Caco-2 (cell line): ENCODE results near the gene AUH. TPM values are rescaled to one million over a fixed set of nuclear protein-coding genes. Genes with fewer than 3 reads are reported as not detected.

Experiments
- BruUV-seq: library from RNA; stranded (reverse); fragments of 400-500 nt; replicated peaks from 2 replicates; lab custom pipeline; 2021; lab: Mats Ljungman, UMichigan
- CTCF ChIA-PET: fragments of 300-600 bp; sonication (Branson Sonifier 250); formaldehyde crosslinking; loops from one replicate; lab custom pipeline; 2022; ENCODE audit warnings: antibody characterized with exemption; lab: Charles Lee
- POLR2A ChIA-PET: fragments of 300-600 bp; sonication (Branson Sonifier 250); formaldehyde crosslinking; loops from one replicate; lab custom pipeline; 2022; ENCODE audit warnings: antibody characterized with exemption; lab: Charles Lee
- DNase-seq, 2 experiments: peaks; one replicate each; pipeline versions ENCODE4 v3.0.0 to v3.0.0-alpha.2; 2020 to 2022
- H3K27me3 ChIP-seq: replicated peaks from 2 replicates; pipeline ENCODE4 v1.6.0; 2011; ENCODE audit warnings: low read length; ENCODE audit not compliant: control insufficient read depth, insufficient read depth
- H3K36me3 ChIP-seq: 2 replicates; pipeline ENCODE4 v1.5.1; 2011; ENCODE audit warnings: low read length; ENCODE audit not compliant: control insufficient read depth, insufficient read depth
- H3K4me1 ChIP-seq: fragments of 250-450 bp; sonication (Bioruptor Pico); 2 replicates; pipeline ENCODE4 v1.5.1; 2020; ENCODE audit warnings: mild to moderate bottlenecking
- H3K4me3 ChIP-seq: 2 replicates; pipeline ENCODE4 v1.5.1; 2011; ENCODE audit warnings: low read depth, mild to moderate bottlenecking, control low read depth, low read length
- H3K9me3 ChIP-seq: fragments of 250-450 bp; sonication (Bioruptor Pico); 2 replicates; pipeline ENCODE4 v1.5.1; 2020; ENCODE audit warnings: mild to moderate bottlenecking, moderate library complexity
- H3K27ac Mint-ChIP-seq: one replicate; pipeline ENCODE4 v1.8.0; 2022; ENCODE audit warnings: mixed read lengths; ENCODE audit not compliant: unreplicated experiment
- H3K27me3 Mint-ChIP-seq: one replicate; pipeline ENCODE4 v1.8.0; 2022; ENCODE audit warnings: mixed read lengths; ENCODE audit not compliant: insufficient read depth, unreplicated experiment
- H3K36me3 Mint-ChIP-seq: one replicate; pipeline ENCODE4 v1.8.0; 2022; ENCODE audit warnings: mild to moderate bottlenecking, mixed read lengths; ENCODE audit not compliant: insufficient read depth, unreplicated experiment
- H3K4me1 Mint-ChIP-seq: one replicate; pipeline ENCODE4 v1.8.0; 2022; ENCODE audit warnings: low read depth, mixed read lengths; ENCODE audit not compliant: unreplicated experiment
- H3K4me3 Mint-ChIP-seq: one replicate; pipeline ENCODE4 v1.8.0; 2022; ENCODE audit warnings: mild to moderate bottlenecking, moderate library complexity, mixed read lengths; ENCODE audit not compliant: unreplicated experiment
- H3K9me3 Mint-ChIP-seq: one replicate; pipeline ENCODE4 v1.8.0; 2022; ENCODE audit warnings: mixed read lengths; ENCODE audit not compliant: unreplicated experiment
- CTCF ChIP-seq, 2 experiments: fragments of 200-600 bp in 1 of 2; IDR thresholded peaks; 1 replicate in 1 of 2; 2 replicates in 1 of 2; pipeline versions ENCODE4 v1.5.1 to v1.8.0; 2011 to 2022; ENCODE audit warnings: antibody characterized with exemption in 1 of 2, control low read depth in 1 of 2, inconsistent platforms in 1 of 2, low read depth in 1 of 2, low read length in 1 of 2, mild to moderate bottlenecking in 1 of 2, moderate library complexity in 1 of 2; ENCODE audit not compliant: insufficient read depth in 1 of 2, severe bottlenecking in 1 of 2, unreplicated experiment in 1 of 2
- intact Hi-C: fragments of 100-400 bp; cut with micrococcal nuclease; formaldehyde crosslinking; loops from one replicate; pipeline ENCODE4 v1.10.0; 2022; ENCODE audit not compliant: unreplicated experiment
- total RNA-seq: library from RNA; stranded (reverse); gene quantifications from 2 replicates; pipeline ENCODE4 v1.2.3, GENCODE V29; 2022

The AUH gene
- total RNA-seq, 1 experiment from 2014 or later: 10.3 TPM

GRCh38 chr9:91347377-91347776 is 14.3 kb downstream of the AUH start:
- Histone ChIP-seq H3K4me1 (no peaks in the 10 kb centered on the region), H3K27me3 (no peaks in the 10 kb centered on the region), H3K9me3 (no peaks in the 10 kb centered on the region), H3K36me3 (no peaks in the 10 kb centered on the region), H3K4me3 (no peak overlapping the region)
- no peak overlapping the region for H3K27ac Mint-ChIP-seq
- ChIA-PET CTCF (no interaction called here), POLR2A (no interaction called here)
- BruUV-seq: no TSS peak
- no peaks in the 10 kb centered on the region for H3K27me3 Mint-ChIP-seq
- no peaks in the 10 kb centered on the region for H3K4me1 Mint-ChIP-seq
- H3K9me3 Mint-ChIP-seq: no peaks in the 10 kb centered on the region
- no peak for DNase-seq
- TF ChIP-seq CTCF (IDR thresholded peaks at IDR 0.05; ENCODE audit: insufficient read depth in 1 of 2, low read depth in 1 of 2, low read length in 1 of 2, severe bottlenecking in 1 of 2, unreplicated experiment in 1 of 2): no peak
- intact Hi-C loops: no loop called here
- H3K4me3 Mint-ChIP-seq: no peak overlapping the region
- H3K36me3 Mint-ChIP-seq: no peaks in the 10 kb centered on the region

- ChIA-PET POLR2A (no interaction called here), CTCF (no interaction called here)
- Mint-ChIP-seq H3K36me3 (no peaks in the 10 kb centered on the region), H3K27me3 (no peaks in the 10 kb centered on the region), H3K4me1 (no peaks in the 10 kb centered on the region), H3K4me3 (no peak overlapping the region), H3K27ac (no peak overlapping the region), H3K9me3 (no peaks in the 10 kb centered on the region)
- no TSS peak for BruUV-seq
- no peaks in the 10 kb centered on the region for H3K4me1 ChIP-seq
- no peaks in the 10 kb centered on the region for H3K9me3 ChIP-seq
- H3K27me3 ChIP-seq: no peaks in the 10 kb centered on the region
- no peak for DNase-seq
- no peaks in the 10 kb centered on the region for H3K36me3 ChIP-seq
- intact Hi-C loops: no loop called here
- H3K4me3 ChIP-seq: no peak overlapping the region
- no peak for TF ChIP-seq CTCF (IDR thresholded peaks at IDR 0.05; ENCODE audit: insufficient read depth in 1 of 2, low read depth in 1 of 2, low read length in 1 of 2, severe bottlenecking in 1 of 2, unreplicated experiment in 1 of 2)
Observed at GRCh38 chr9:91346644-91347043, 15.1 kb downstream of the AUH start.

GRCh38 chr9:91345978-91346377 is 15.7 kb downstream of the AUH start:
- no peaks in the 10 kb centered on the region for H3K36me3 Mint-ChIP-seq
- Histone ChIP-seq H3K36me3 (no peaks in the 10 kb centered on the region), H3K27me3 (no peaks in the 10 kb centered on the region), H3K4me3 (no peak overlapping the region), H3K9me3 (no peaks in the 10 kb centered on the region), H3K4me1 (no peaks in the 10 kb centered on the region)
- no peak overlapping the region for H3K4me3 Mint-ChIP-seq
- BruUV-seq: no TSS peak
- H3K9me3 Mint-ChIP-seq: no peaks in the 10 kb centered on the region
- DNase-seq: no peak
- H3K4me1 Mint-ChIP-seq: no peaks in the 10 kb centered on the region
- no peak for TF ChIP-seq CTCF (IDR thresholded peaks at IDR 0.05; ENCODE audit: insufficient read depth in 1 of 2, low read depth in 1 of 2, low read length in 1 of 2, severe bottlenecking in 1 of 2, unreplicated experiment in 1 of 2)
- POLR2A ChIA-PET: no interaction called here
- intact Hi-C loops: no loop called here
- CTCF ChIA-PET: no interaction called here
- H3K27me3 Mint-ChIP-seq: no peaks in the 10 kb centered on the region
- no peak overlapping the region for H3K27ac Mint-ChIP-seq
